WI38 (cell line): ENCODE results near the gene C8B.

Source experiments
- H3K4me3 ChIP-seq: 2 replicates; pipeline ENCODE4 v1.5.1; 2011; ENCODE audit warnings: low read depth, mild to moderate bottlenecking, control low read depth, low read length
- TF ChIP-seq, protein P1 (sequence below): IDR thresholded peaks from 2 replicates; pipeline ENCODE4 v1.5.1; 2012; ENCODE audit warnings: low read depth, mild to moderate bottlenecking, control low read depth, low read length

Gene C8B

DNA sequence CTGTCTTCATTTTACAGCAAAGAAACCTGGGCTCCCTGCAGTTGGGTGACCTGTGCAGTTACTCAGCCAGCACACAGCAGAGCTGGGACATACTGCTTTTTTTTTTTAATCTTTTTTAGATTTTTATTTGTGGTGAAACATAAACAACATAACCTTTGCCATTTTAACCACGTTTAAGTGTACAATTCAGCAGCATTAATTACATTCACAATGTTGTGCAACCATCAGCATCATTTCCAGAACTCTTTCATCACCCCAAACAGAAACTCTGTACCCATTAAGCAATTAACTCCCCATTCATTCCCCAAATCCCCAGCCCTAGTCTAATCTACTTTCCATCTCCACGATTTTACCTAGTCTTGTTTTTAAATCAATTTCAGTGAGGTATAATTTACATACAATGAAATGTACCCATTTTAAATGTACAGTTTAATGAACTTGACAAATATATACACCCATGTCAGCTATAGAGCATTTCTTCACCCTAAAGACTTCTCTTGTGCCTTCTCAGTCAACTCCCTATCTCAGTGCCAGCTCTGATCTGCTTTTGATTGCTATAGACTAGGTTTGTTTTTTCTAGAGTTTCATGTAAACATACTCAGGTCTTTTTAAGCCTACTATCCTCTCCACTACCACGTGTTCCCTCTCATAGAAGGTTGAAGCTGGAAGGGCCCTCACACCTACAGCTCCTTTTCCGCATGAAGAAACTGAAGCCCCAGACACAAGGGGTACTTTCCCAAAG lies 37.8 kb upstream of the C8B start:
- TF ChIP-seq, protein P1, sequence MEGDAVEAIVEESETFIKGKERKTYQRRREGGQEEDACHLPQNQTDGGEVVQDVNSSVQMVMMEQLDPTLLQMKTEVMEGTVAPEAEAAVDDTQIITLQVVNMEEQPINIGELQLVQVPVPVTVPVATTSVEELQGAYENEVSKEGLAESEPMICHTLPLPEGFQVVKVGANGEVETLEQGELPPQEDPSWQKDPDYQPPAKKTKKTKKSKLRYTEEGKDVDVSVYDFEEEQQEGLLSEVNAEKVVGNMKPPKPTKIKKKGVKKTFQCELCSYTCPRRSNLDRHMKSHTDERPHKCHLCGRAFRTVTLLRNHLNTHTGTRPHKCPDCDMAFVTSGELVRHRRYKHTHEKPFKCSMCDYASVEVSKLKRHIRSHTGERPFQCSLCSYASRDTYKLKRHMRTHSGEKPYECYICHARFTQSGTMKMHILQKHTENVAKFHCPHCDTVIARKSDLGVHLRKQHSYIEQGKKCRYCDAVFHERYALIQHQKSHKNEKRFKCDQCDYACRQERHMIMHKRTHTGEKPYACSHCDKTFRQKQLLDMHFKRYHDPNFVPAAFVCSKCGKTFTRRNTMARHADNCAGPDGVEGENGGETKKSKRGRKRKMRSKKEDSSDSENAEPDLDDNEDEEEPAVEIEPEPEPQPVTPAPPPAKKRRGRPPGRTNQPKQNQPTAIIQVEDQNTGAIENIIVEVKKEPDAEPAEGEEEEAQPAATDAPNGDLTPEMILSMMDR, result no peak
- H3K4me3 ChIP-seq, result no peak overlapping the region

DNA sequence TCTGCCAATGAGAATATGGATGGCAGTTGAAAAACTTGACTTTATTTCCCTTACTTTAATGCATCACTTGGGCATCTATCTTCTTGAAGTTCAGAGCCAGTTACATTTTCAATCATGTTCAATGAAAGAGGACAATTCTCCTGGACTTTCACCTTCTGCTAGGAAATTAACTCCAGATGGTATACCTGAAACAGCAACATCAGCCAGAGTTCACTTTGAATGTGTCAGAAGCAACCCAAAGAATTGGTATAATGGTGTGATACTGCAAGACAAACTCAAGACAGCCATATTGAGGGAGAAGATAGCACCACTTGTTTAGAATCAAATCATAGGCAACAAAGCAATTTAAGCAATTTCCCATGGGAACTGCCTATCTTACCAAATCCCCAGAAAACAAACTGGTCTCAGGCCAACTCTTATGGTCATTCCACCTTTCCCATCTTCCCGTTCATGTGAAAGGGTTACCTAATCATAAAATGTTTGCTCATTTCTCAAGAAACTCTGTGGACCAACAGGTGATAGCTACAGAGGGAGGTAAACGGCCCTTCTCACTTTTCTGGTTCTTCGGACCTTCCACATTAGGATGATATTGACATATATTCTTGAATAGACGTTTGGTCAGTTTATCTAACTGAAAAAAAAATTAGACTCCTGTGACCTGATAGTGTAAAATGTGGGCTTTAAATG lies 29.7 kb upstream of the C8B start:
- H3K4me3 ChIP-seq, result no peak overlapping the region
- TF ChIP-seq, protein P1, result no peak

DNA sequence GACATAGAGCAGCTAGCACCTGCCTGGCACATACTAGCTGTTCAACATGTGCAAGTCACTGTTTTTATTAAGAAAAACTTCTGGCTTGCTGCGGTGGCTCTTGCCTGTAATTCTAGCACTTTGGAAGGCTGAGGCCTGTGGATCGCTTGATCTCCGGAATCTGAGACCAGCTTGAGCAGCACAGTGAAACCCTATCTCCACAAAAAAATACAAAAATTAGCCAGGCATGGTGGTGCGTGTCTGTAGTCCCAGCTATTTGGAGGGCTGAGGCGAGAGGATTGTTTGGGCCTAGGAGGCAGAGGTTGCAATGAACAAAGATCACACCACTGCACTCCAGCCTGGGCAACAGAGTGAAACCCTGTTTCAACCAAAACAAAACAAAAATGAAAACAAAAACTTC lies 27.7 kb upstream of the C8B start:
- TF ChIP-seq, protein P1, result no peak
- H3K4me3 ChIP-seq, result no peak overlapping the region

DNA sequence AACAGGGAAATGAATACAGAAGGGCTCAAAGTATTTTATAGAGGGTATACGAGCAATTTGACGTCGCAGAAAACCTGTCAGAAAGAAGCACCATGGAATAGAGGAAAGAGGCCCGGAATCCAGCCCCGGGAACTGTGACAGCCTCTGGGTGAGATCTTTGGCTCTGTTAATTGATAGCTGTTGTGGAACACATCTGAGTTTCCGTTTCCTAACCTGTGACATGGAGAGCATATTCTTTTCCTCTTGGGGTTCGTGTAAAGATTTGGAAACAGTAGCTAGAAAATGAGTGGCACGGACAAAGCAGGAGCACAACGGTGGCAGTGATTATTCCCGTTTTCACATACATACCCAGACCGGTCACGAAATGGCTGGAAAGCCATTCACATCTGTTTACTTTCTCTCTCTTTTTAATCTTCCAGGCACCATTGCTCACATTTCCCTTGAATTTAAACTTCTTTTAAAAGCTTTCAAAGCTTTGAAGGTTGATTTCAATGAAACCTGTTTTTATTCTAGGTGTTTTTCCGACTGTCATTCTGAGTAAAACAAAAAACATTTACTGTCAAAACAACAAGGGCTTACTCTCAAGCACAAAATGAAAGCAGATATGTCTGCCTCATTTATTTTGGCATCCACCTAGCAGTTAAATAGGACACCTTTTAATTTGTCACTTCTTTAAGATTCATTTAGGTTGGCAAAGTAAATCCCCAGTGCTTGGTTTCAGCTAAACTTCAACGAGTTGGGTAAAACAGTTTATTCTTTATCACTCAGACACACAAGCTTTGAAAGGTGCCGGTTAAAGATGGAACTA lies 26.7 kb upstream of the C8B start:
- H3K4me3 ChIP-seq, result no peak overlapping the region
- TF ChIP-seq, protein P1, result no peak

DNA sequence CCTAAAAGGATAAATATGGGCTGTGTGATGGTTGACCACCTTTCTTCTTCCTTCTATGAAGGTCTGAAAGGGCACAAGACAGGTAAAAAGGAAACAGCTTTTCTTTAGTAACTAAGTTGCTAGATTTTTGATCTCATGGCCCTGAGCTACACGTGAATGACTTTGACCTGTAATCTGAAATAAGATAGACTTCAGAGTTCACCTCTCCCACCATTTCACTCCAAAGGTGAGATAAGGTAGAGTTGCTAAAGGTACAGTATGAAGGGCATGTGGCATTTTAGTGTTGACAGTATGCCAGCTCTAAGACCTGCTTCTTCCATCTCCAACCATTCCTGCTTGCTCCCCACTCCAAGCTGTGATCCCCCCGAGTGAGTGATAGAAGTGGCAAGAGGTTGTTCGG lies 25.8 kb upstream of the C8B start:
- TF ChIP-seq, protein P1, result no peak
- no peak overlapping the region for H3K4me3 ChIP-seq

DNA sequence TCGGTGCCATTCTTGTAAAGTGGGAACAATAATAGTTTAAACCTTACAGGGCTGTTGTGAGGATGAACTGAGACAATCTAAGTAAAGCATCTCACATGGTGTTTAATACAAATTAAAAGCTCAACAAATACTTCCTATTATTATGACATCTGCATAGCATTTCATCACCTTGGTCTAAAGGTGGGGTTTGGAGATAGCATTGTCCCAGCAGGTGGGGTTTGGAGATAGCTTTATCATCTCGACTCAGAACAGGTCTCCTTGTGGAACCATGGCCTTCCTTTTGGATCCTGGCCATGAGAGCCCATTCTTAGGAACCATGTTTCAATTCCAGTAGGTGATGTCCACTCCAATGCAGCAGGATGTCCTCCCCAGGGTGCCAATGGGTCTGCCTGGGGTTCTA lies 20.6 kb upstream of the C8B start:
- TF ChIP-seq, protein P1, result no peak
- H3K4me3 ChIP-seq, result no peak overlapping the region
